CD4-positive, alpha-beta T cell treated with Interleukin-1 beta for 1 hour (primary cell): ENCODE results near the gene IGF1R.

Source experiments
- DNase-seq, 2 donors: peaks; one replicate each; pipeline ENCODE4 v3.0.0-alpha.2; 2020 to 2022

Gene IGF1R

GRCh38 chr15:98926236-98926635 is 277.9 kb downstream of the IGF1R start:
- no peak for DNase-seq

- no peak for DNase-seq
Measured at GRCh38 chr15:98927022-98927421, 278.7 kb downstream of the IGF1R start.

- DNase-seq, result no peak
Measured at GRCh38 chr15:98927996-98928395, 279.7 kb downstream of the IGF1R start.

GRCh38 chr15:98930576-98930975 is 282.2 kb downstream of the IGF1R start:
- DNase-seq, result no peak

- no peak for DNase-seq
Measured at GRCh38 chr15:98931004-98931403, 282.7 kb downstream of the IGF1R start.

- no peak for DNase-seq
Measured at GRCh38 chr15:98933406-98933805, 285.1 kb downstream of the IGF1R start.

- no peak for DNase-seq
Measured at GRCh38 chr15:98935736-98936135, 287.4 kb downstream of the IGF1R start.

- DNase-seq, result no peak
Measured at GRCh38 chr15:98937413-98938104, 289.2 kb downstream of the IGF1R start.

GRCh38 chr15:98938105-98938417 is 289.7 kb downstream of the IGF1R start:
- no peak for DNase-seq

GRCh38 chr15:98938799-98939198 is 290.5 kb downstream of the IGF1R start:
- no peak for DNase-seq

GRCh38 chr15:98939311-98940080 is 291.2 kb downstream of the IGF1R start:
- no peak for DNase-seq

- no peak for DNase-seq
Measured at GRCh38 chr15:98941595-98942255, 293.4 kb downstream of the IGF1R start.

GRCh38 chr15:98942431-98942830 is 294.1 kb downstream of the IGF1R start:
- DNase-seq, result no peak

GRCh38 chr15:98943051-98943508 is 294.7 kb downstream of the IGF1R start:
- no peak for DNase-seq

- no peak for DNase-seq
Measured at GRCh38 chr15:98943601-98944151, 295.3 kb downstream of the IGF1R start.

- no peak for DNase-seq
Measured at GRCh38 chr15:98946301-98947255, 298.2 kb downstream of the IGF1R start.

GRCh38 chr15:98948456-98948855 is 300.1 kb downstream of the IGF1R start:
- no peak for DNase-seq

GRCh38 chr15:98948941-98949340 is 300.6 kb downstream of the IGF1R start:
- no peak for DNase-seq

GRCh38 chr15:98949624-98950023 is 301.3 kb downstream of the IGF1R start:
- no peak for DNase-seq

- DNase-seq, result no peak
Measured at GRCh38 chr15:98950248-98950647, 301.9 kb downstream of the IGF1R start.

- no peak for DNase-seq
Measured at GRCh38 chr15:98951004-98951403, 302.7 kb downstream of the IGF1R start.
